ENCODE results near the gene HDAC4. TPM values are rescaled to one million over a fixed set of nuclear protein-coding genes. Genes with fewer than 3 reads are reported as not detected.

HDAC4 gene
- total RNA-seq, 2 experiments from 2014 or later, result 32.0 to 35.6 TPM

GRCh38 chr2:239230318-239231052, 170.3 kb downstream of the HDAC4 start:
- Mint-ChIP-seq H3K27me3 (ENCODE audit: low read depth) (no peaks in the 10 kb centered on the region), H3K4me3 (peak overlapping the region; percentile 60), H3K27ac (peak overlapping the region; percentile 79), H3K9me3 (no peaks in the 10 kb centered on the region), H3K36me3 (ENCODE audit: low read depth) (peaks cover 2% of the 10 kb centered on the region), H3K4me1 (ENCODE audit: low read depth) (peaks cover 70% of the 10 kb centered on the region)
- intact Hi-C loops (cut with micrococcal nuclease), result loop anchor here (2.0 kb wide), 1 partner anchor 34 kb away; no protein-coding TSS in a partner anchor
- peak; percentile 42 for DNase-seq
- CTCF ChIA-PET, result interaction anchor here (1.2 kb wide), 1 partner anchor 34 kb away, joined by 3 read pairs; no protein-coding TSS in a partner anchor

GRCh38 chr2:239229545-239230279, 171.1 kb downstream of the HDAC4 start:
- Mint-ChIP-seq H3K36me3 (ENCODE audit: low read depth) (peaks cover 2% of the 10 kb centered on the region), H3K9me3 (no peaks in the 10 kb centered on the region), H3K27me3 (ENCODE audit: low read depth) (no peaks in the 10 kb centered on the region), H3K4me3 (no peak overlapping the region), H3K27ac (no peak overlapping the region), H3K4me1 (ENCODE audit: low read depth) (peaks cover 69% of the 10 kb centered on the region)
- CTCF ChIA-PET, result no interaction called here
- intact Hi-C loops (cut with micrococcal nuclease), result loop anchor here (2.0 kb wide), 1 partner anchor 35 kb away; no protein-coding TSS in a partner anchor
- no peak for DNase-seq

GRCh38 chr2:239227661-239228371, 173.0 kb downstream of the HDAC4 start:
- Mint-ChIP-seq H3K27ac (no peak overlapping the region), H3K4me3 (no peak overlapping the region), H3K36me3 (ENCODE audit: low read depth) (no peaks in the 10 kb centered on the region), H3K9me3 (no peaks in the 10 kb centered on the region), H3K4me1 (ENCODE audit: low read depth) (peaks cover 74% of the 10 kb centered on the region), H3K27me3 (ENCODE audit: low read depth) (no peaks in the 10 kb centered on the region)
- intact Hi-C loops (cut with micrococcal nuclease), result no loop called here
- DNase-seq, result no peak
- CTCF ChIA-PET, result interaction anchor here (1.0 kb wide), 1 partner anchor 16 kb away, joined by 3 read pairs; no protein-coding TSS in a partner anchor

- DNase-seq, result no peak
- Mint-ChIP-seq H3K9me3 (no peaks in the 10 kb centered on the region), H3K4me3 (no peak overlapping the region), H3K27ac (no peak overlapping the region), H3K4me1 (ENCODE audit: low read depth) (peaks cover 79% of the 10 kb centered on the region), H3K36me3 (ENCODE audit: low read depth) (no peaks in the 10 kb centered on the region), H3K27me3 (ENCODE audit: low read depth) (no peaks in the 10 kb centered on the region)
- intact Hi-C loops (cut with micrococcal nuclease), result no loop called here
- CTCF ChIA-PET, result interaction anchor here (0.6 to 1.0 kb wide), 5 partner anchors 17 to 88 kb away, joined by 3 to 5 read pairs (median 3); no protein-coding TSS in a partner anchor
Observed at GRCh38 chr2:239226677-239227581, 173.9 kb downstream of the HDAC4 start.

GRCh38 chr2:239225871-239226561, 174.8 kb downstream of the HDAC4 start:
- H3K4me1 Mint-ChIP-seq (ENCODE audit: low read depth), result peaks cover 82% of the 10 kb centered on the region
- no peaks in the 10 kb centered on the region for H3K27me3 Mint-ChIP-seq (ENCODE audit: low read depth)
- H3K9me3 Mint-ChIP-seq, result no peaks in the 10 kb centered on the region
- peak overlapping the region; percentile 30 for H3K4me3 Mint-ChIP-seq
- H3K36me3 Mint-ChIP-seq (ENCODE audit: low read depth), result no peaks in the 10 kb centered on the region
- intact Hi-C loops (cut with micrococcal nuclease), result no loop called here
- no peak for DNase-seq
- no peak overlapping the region for H3K27ac Mint-ChIP-seq
- CTCF ChIA-PET, result interaction anchor here (0.6 to 0.8 kb wide), 3 partner anchors 25 to 89 kb away, joined by 3 to 5 read pairs (median 4); no protein-coding TSS in a partner anchor

GRCh38 chr2:239225371-239225851, 175.4 kb downstream of the HDAC4 start:
- intact Hi-C loops (cut with micrococcal nuclease), result no loop called here
- CTCF ChIA-PET, result no interaction called here
- Mint-ChIP-seq H3K4me3 (peak overlapping the region; percentile 49), H3K27me3 (ENCODE audit: low read depth) (no peaks in the 10 kb centered on the region), H3K27ac (peak overlapping the region; percentile 68), H3K36me3 (ENCODE audit: low read depth) (no peaks in the 10 kb centered on the region), H3K4me1 (ENCODE audit: low read depth) (peaks cover 82% of the 10 kb centered on the region), H3K9me3 (no peaks in the 10 kb centered on the region)
- DNase-seq, result peak; percentile 34

GRCh38 chr2:239224955-239225354, 175.9 kb downstream of the HDAC4 start:
- Mint-ChIP-seq H3K27ac (peak overlapping the region; percentile 68), H3K36me3 (ENCODE audit: low read depth) (no peaks in the 10 kb centered on the region), H3K9me3 (no peaks in the 10 kb centered on the region), H3K4me1 (ENCODE audit: low read depth) (peaks cover 82% of the 10 kb centered on the region), H3K4me3 (peak overlapping the region; percentile 49), H3K27me3 (ENCODE audit: low read depth) (no peaks in the 10 kb centered on the region)
- DNase-seq, result no peak
- intact Hi-C loops (cut with micrococcal nuclease), result no loop called here
- CTCF ChIA-PET, result no interaction called here

- Mint-ChIP-seq H3K27me3 (ENCODE audit: low read depth) (no peaks in the 10 kb centered on the region), H3K27ac (no peak overlapping the region), H3K36me3 (ENCODE audit: low read depth) (peaks cover under 1% of the 10 kb centered on the region), H3K4me3 (no peak overlapping the region), H3K4me1 (ENCODE audit: low read depth) (peaks cover 80% of the 10 kb centered on the region), H3K9me3 (peaks cover under 1% of the 10 kb centered on the region)
- CTCF ChIA-PET, result no interaction called here
- DNase-seq, result peak; percentile 4
- intact Hi-C loops (cut with micrococcal nuclease), result no loop called here
Observed at GRCh38 chr2:239224199-239224570, 176.6 kb downstream of the HDAC4 start.

- peaks cover 80% of the 10 kb centered on the region for H3K4me1 Mint-ChIP-seq (ENCODE audit: low read depth)
- no peak overlapping the region for H3K4me3 Mint-ChIP-seq
- no peaks in the 10 kb centered on the region for H3K27me3 Mint-ChIP-seq (ENCODE audit: low read depth)
- H3K27ac Mint-ChIP-seq, result no peak overlapping the region
- CTCF ChIA-PET, result no interaction called here
- peak; percentile 4 for DNase-seq
- peaks cover 1% of the 10 kb centered on the region for H3K36me3 Mint-ChIP-seq (ENCODE audit: low read depth)
- intact Hi-C loops (cut with micrococcal nuclease), result no loop called here
- H3K9me3 Mint-ChIP-seq, result peaks cover 1% of the 10 kb centered on the region
Observed at GRCh38 chr2:239223310-239224198, 177.3 kb downstream of the HDAC4 start.

GRCh38 chr2:239222706-239223309, 178.0 kb downstream of the HDAC4 start:
- CTCF ChIA-PET, result interaction anchor here (1.3 kb wide), 1 partner anchor 44 kb away, joined by 4 read pairs; no protein-coding TSS in a partner anchor
- intact Hi-C loops (cut with micrococcal nuclease), result no loop called here
- peaks cover 1% of the 10 kb centered on the region for H3K36me3 Mint-ChIP-seq (ENCODE audit: low read depth)

More at GRCh38 chr2:239222706-239223309, 178.0 kb downstream of the HDAC4 start:
- H3K27me3 Mint-ChIP-seq (ENCODE audit: low read depth), result no peaks in the 10 kb centered on the region
- peak overlapping the region; percentile 43 for H3K4me3 Mint-ChIP-seq
- H3K9me3 Mint-ChIP-seq, result peaks cover 1% of the 10 kb centered on the region
- H3K27ac Mint-ChIP-seq, result peak overlapping the region; percentile 63
- DNase-seq, result peak; percentile 4
- H3K4me1 Mint-ChIP-seq (ENCODE audit: low read depth), result peaks cover 75% of the 10 kb centered on the region
